Measurements from ENCODE around the gene CCDC185. TPM values are rescaled to one million over a fixed set of nuclear protein-coding genes. Genes with fewer than 3 reads are reported as not detected.

Gene CCDC185
- total RNA-seq, 4 donors from 2014 or later = not detected

DNA sequence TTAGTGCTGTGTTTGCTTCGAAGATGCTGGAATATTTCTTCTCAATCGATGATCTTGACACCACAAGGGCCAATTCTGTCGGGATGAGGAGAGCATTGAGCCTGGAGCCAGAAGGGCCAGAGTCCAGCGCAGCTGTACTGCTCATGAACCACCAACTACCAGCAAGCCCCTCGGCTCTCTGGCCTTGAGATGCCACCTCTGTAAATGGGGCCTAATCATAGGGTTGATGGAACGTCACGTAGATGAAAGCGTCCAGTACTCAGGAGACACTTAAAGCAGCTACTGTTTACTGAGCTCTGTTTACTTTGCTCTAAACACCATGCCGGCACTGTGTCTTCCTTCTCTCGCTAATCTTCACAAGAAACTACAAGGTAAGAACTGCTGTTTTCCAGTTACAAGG lies 26.3 kb downstream of the CCDC185 start:
- TF ChIP-seq, protein P1, sequence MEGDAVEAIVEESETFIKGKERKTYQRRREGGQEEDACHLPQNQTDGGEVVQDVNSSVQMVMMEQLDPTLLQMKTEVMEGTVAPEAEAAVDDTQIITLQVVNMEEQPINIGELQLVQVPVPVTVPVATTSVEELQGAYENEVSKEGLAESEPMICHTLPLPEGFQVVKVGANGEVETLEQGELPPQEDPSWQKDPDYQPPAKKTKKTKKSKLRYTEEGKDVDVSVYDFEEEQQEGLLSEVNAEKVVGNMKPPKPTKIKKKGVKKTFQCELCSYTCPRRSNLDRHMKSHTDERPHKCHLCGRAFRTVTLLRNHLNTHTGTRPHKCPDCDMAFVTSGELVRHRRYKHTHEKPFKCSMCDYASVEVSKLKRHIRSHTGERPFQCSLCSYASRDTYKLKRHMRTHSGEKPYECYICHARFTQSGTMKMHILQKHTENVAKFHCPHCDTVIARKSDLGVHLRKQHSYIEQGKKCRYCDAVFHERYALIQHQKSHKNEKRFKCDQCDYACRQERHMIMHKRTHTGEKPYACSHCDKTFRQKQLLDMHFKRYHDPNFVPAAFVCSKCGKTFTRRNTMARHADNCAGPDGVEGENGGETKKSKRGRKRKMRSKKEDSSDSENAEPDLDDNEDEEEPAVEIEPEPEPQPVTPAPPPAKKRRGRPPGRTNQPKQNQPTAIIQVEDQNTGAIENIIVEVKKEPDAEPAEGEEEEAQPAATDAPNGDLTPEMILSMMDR (IDR thresholded peaks at IDR 0.05) = no peak
- no peak for TF ChIP-seq POLR2A (IDR thresholded peaks at IDR 0.05)
- WGBS, 2 donors = 88 to 90% methylated on average over 10 of the region's 10 CpGs
- intact Hi-C loops (cut with DNase I; ENCODE audit: low total_unique reads) = no loop called here
- H3K4me3 ChIP-seq (ENCODE audit: low read depth, poor library complexity, severe bottlenecking) = no peak overlapping the region
- DNase-seq (ENCODE audit: low spot score in 2 of 2) = no peak

DNA sequence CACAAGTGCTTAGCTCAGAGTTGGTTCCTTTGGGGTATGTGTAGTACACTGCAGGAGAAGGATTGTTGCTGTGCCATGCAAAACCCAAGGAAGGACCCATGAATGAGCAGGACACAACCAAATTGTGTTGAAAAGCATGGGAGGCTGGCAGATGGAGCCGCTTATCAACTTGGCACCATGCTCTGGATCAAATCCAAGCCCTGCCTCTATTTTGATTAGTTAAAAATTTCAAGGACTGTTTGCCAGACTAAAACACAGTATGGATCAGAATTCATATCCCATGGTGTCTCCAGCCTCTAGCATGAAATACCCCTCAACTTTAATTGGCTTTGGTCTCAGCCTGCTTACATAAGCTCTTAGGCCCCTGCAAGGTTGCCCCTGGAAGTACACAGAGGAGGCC lies 27.8 kb downstream of the CCDC185 start:
- intact Hi-C loops (cut with DNase I; ENCODE audit: low total_unique reads) = no loop called here
- no peak overlapping the region for H3K4me3 ChIP-seq (ENCODE audit: low read depth, poor library complexity, severe bottlenecking)
- 17 to 56% methylated on average over 1 of the region's 1 CpG for WGBS, 2 donors
- no peak for DNase-seq (ENCODE audit: low spot score in 2 of 2)
- no peak for TF ChIP-seq POLR2A (IDR thresholded peaks at IDR 0.05)
- TF ChIP-seq, protein P1 (IDR thresholded peaks at IDR 0.05) = no peak

DNA sequence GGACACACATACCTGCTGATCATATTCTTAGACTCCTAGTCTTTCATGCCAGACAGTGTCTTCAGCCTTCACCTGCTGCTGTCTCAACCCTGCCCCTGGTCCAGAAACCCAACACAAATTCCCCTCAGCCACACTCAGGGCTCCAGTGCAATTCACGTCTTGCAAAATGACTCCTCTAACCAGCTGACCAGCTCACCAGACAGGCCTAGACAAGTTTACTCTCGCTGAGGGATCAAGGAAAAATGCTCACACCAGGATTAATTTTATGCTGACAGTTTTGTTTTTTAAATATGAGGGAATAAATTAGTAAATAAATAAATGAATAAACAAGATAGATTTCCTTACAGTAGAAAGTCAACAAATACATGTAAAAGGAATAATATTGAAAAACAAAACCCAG lies 28.5 kb downstream of the CCDC185 start:
- WGBS, 2 donors = 17 to 18% methylated on average over 2 of the region's 2 CpGs
- TF ChIP-seq POLR2A (IDR thresholded peaks at IDR 0.05) = no peak
- TF ChIP-seq, protein P1 (IDR thresholded peaks at IDR 0.05) = no peak
- no peak overlapping the region for H3K4me3 ChIP-seq (ENCODE audit: low read depth, poor library complexity, severe bottlenecking)
- intact Hi-C loops (cut with DNase I; ENCODE audit: low total_unique reads) = no loop called here
- no peak for DNase-seq (ENCODE audit: low spot score in 2 of 2)

DNA sequence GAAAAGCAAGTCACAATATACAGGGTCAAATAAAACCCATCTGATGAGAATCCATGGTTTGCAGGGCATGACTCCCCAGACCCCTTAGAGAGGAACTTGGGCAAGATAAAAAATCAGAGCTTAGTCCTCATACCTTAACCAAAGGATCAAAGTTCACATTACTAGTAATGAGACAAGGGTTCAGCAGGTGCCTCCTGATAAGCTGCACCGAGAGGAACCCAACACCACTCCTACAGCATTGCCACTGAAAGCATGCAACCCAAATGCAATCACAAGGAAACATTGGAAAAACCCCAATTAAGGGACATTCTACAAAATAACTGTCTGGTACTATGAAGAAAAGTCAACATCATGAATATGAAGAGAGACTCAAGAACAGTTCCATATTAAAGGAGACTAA lies 29.7 kb downstream of the CCDC185 start:
- no peak overlapping the region for H3K4me3 ChIP-seq (ENCODE audit: low read depth, poor library complexity, severe bottlenecking)
- intact Hi-C loops (cut with DNase I; ENCODE audit: low total_unique reads) = no loop called here
- TF ChIP-seq, protein P1 (IDR thresholded peaks at IDR 0.05) = no peak
- no peak for TF ChIP-seq POLR2A (IDR thresholded peaks at IDR 0.05)
- no peak for DNase-seq (ENCODE audit: low spot score in 2 of 2)
- WGBS, 2 donors = 78 to 80% methylated on average over 1 of the region's 1 CpG

DNA sequence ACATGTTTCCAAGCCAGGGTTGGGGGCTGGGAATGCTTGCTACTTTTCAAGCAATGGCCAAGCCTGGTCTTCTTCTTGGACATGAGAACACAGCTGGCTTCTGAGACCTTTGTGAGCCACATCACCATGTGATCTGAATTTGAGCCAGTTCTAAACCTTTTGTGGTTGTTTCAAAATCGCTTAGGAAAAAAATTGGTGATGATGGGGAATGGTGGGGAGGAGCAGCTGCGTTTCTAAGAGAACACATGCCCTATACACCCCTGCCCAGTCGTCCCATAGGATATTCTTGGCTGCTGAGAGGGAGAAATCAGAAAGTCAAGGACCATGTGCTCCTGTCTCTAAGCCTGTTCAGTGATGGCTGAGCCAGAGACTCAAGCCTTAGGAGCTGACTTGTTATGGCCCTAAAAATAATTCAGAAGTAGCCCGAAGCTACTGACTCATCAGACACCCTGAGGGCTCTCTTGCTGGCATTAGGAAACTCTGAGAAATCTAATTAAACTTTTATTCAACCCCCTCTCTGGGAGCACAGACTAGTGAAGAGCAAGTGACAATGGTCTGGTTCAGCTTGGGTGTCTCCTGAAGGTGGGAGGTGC lies 30.5 kb downstream of the CCDC185 start:
- WGBS, 2 donors = 32 to 37% methylated on average over 4 of the region's 4 CpGs
- intact Hi-C loops (cut with DNase I; ENCODE audit: low total_unique reads) = no loop called here
- TF ChIP-seq, protein P1 (IDR thresholded peaks at IDR 0.05) = no peak
- no peak for TF ChIP-seq POLR2A (IDR thresholded peaks at IDR 0.05)
- no peak for DNase-seq (ENCODE audit: low spot score in 2 of 2)
- H3K4me3 ChIP-seq (ENCODE audit: low read depth, poor library complexity, severe bottlenecking) = no peak overlapping the region

DNA sequence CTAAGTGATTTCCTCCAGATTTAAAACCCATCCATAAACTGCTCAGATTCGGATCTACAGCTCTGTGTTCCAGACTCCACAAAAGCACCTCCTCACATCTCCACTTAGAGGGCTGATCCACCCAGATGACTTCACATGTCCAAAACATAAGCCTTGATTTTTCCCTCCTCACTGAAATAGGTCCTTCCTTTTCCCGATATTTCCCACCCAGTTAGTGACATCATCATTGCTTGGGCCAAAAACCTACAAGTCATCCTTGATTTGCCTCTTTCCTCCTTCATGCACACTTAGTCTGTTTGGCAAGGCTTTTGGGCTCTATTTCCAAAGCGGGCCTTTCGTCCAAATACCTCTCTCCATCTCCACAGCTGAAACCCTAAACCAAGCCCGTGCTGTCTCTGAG lies 32.3 kb downstream of the CCDC185 start:
- intact Hi-C loops (cut with DNase I; ENCODE audit: low total_unique reads) = no loop called here
- DNase-seq (ENCODE audit: low spot score in 2 of 2) = no peak
- 50 to 73% methylated on average over 5 of the region's 5 CpGs for WGBS, 2 donors
- no peak overlapping the region for H3K4me3 ChIP-seq (ENCODE audit: low read depth, poor library complexity, severe bottlenecking)
- TF ChIP-seq, protein P1 (IDR thresholded peaks at IDR 0.05) = no peak
- TF ChIP-seq POLR2A (IDR thresholded peaks at IDR 0.05) = no peak

Data from lower leg skin (tissue), 4 donors.